ENCODE data around the gene TOX2.

DNA sequence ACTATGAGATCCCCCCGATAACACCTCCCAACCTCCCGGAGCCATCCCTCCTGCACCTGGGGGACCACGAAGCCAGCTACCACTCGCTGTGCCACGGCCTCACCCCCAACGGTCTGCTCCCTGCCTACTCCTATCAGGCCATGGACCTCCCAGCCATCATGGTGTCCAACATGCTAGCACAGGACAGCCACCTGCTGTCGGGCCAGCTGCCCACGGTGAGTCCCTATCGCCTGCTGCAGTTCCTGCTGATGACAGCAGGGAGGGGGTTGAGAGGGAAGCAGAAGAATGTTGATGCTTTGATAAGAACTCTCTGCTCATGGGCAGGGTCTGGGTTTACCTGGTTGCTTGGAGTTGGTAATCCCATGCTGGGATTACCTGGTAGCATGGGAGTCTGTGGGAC lies 91.9 kb downstream of the TOX2 start:
- TF ChIP-seq, protein P1, sequence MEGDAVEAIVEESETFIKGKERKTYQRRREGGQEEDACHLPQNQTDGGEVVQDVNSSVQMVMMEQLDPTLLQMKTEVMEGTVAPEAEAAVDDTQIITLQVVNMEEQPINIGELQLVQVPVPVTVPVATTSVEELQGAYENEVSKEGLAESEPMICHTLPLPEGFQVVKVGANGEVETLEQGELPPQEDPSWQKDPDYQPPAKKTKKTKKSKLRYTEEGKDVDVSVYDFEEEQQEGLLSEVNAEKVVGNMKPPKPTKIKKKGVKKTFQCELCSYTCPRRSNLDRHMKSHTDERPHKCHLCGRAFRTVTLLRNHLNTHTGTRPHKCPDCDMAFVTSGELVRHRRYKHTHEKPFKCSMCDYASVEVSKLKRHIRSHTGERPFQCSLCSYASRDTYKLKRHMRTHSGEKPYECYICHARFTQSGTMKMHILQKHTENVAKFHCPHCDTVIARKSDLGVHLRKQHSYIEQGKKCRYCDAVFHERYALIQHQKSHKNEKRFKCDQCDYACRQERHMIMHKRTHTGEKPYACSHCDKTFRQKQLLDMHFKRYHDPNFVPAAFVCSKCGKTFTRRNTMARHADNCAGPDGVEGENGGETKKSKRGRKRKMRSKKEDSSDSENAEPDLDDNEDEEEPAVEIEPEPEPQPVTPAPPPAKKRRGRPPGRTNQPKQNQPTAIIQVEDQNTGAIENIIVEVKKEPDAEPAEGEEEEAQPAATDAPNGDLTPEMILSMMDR (IDR thresholded peaks at IDR 0.05; ENCODE audit: insufficient read depth, low read depth, low read length): no peak
- no peak for TF ChIP-seq EZH2 (IDR thresholded peaks at IDR 0.05; ENCODE audit: insufficient read depth, low read length)
